NCI-H2227 treated with DMSO at 0.1 percent for 48 hours (cell line): ENCODE data around the gene ENAH.
"Not testable (repeated sequence)": the region's sequence is repeated elsewhere in the genome, so short reads cannot be mapped to it uniquely, and the experiment has no call there.

Source experiments
- DNase-seq: peaks from one replicate; lab custom pipeline; 2025; lab: John Stamatoyannopoulos, UW

Gene ENAH

DNA sequence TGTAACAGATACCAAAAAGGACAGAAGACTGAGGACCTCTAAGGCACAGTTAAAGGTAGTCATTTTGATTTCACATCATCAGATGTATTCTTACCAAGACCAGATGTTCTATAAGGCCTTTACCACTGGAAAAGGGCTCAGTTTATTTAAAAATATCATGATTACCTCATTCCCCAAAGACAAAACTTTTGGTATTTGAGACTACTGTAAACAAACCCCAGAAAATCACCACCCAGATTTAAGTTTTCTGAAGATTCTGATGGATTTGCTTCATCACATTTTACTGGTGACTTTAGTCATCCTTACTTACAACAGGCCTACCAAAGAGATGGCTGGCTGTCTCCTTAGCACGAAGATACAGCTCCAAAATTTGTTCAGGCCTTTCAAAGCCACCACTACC lies 8.3 kb downstream of the ENAH start:
- no peak for DNase-seq

DNA sequence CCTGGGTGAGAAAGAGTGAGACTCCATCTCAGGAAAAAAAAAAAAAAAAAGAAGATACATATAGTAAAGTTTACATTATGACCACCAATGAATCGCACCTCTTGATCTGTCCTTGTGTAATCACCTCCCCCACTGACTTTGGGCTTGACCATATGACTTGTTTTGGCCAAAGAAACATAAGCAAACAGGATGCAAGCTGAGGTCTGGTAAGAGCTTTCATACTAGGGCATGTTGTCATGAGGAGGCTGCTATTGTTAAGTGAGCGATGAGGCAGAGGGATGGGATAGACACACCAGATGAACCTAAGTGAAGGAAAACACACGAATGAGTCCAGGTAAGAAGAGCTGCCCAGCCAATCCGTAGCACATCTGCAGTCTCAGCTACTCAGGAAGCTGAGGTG lies 10.7 kb downstream of the ENAH start:
- DNase-seq: no peak

DNA sequence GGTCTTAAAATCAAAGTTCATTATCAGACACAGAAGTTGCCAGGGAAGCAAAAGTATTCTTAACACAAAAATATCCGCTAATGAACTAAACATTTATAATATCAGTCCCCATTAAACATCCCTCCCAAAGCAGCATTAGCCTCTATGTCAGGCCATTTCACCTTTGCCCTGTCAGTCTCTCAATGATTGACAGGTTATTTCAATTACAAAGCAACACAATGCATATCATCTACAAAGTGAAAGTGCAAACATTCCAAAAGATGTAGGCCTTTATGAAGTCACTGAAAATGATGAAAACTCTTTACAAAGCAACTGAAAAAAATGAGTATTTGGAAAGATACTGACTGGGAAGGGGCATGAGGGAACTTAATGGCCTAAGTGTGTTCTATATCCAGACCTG lies 14.1 kb downstream of the ENAH start:
- DNase-seq: no peak

DNA sequence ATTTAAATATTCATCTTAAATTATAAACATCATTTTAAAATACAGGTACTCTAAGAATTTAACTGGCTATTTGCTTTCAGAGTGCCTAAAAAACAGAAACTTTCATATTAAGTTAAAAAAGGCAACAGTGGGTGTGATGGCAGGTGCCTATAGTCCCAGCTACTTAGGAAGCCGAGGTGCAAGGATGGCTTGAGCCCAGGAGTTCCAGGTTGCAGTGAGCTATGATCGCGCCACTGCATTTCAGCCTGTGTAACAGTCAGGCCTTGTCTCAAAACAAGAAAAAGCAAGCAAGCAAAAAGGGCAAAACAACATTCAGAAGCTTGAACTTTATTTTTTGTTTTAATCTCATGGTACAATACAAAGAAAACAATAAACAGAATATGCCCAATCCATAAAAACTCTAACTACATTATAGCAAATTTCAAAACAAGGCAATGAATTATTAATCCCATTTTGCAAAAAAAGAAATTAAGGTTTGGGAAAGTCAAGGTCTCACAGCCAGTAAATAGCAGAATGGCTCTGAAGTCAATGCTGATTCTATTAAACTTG lies 15.2 kb downstream of the ENAH start:
- DNase-seq: no peak

DNA sequence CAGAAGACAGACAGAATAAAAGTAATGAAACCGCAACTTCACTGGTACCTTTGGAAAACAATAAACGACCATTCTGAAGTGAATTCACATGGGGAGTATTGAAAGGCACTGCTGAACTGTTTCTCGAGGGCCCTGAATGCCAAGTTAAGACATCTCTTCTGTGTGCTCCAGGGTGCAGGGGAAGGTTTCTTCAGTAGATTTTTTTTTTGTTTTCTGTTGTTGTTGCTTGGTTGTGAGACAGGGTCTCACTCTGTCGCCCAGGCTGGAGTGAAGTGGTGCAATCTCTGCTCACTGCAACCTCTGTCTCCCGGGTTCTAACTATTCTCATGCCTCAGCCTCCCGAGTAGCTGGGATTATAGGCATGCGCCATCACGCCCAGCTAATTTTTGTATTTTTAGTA lies 15.9 kb downstream of the ENAH start:
- DNase-seq: not testable (repeated sequence)

DNA sequence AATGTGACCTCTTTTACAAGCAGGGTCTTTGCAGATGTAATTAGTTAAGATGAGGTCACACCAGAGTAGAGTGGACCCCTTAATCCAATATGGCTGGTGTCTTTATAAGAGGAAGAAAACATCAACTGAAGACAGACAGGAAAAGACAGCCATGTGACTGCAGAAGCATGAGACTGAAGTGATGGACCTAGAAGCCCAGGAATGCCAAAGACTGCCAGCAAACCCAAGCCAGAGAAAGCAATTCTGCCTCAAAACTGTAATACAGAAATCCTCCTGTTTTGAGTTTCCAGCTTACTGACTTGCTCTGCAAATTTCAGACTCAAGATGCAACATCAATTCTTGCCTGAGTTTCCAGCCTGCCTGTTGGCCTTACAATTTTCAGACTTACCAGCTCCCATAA lies 17.3 kb downstream of the ENAH start:
- no peak for DNase-seq

DNA sequence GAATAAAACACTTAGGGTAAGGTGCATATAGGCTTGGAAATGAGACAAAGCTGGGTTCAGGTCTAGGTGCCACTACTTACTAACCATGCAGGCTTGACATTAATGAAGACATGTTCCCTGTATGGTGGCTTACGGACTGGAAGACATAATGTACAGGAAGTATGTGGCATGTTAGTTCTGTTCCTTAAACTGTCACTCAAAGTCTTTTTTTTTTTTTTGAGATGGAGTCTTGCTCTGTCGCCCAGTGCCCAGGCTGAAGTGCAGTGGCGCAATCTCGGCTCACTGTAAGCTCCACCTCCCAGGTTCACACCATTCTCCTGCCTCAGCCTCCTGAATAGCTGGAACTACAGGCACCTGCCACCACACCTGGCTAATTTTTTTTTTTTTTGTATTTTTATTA lies 20.1 kb downstream of the ENAH start:
- DNase-seq: not testable (repeated sequence)

DNA sequence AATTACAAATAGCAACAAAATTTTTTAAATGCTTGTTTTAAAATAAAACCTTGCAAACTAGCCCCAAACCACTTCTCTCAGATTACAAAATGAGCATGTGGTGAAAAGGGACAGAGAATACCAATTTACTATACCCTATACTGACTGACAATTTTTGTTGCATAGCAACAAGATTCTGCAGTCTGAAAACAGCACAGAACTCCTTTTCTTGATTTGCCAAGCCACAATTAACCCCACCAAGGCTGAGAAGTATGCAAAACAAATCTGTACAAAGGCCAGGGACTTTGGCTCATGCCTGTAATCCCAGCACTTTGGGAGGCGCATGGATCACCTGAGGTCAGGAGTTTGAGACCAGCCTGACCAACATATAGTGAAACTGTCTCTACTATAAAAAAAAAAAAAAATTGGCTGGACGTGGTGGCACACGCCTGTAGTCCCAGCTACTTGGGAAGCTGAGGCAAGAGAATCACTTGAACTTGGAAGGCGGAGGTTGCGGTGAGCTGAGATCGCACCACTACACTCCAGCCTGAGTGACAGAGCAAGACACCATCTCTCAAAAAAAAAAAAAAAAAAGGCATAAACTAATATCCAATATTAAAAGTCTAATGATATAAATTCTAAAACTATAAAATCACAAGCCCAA lies 21.8 kb downstream of the ENAH start:
- peak; percentile 11 for DNase-seq

DNA sequence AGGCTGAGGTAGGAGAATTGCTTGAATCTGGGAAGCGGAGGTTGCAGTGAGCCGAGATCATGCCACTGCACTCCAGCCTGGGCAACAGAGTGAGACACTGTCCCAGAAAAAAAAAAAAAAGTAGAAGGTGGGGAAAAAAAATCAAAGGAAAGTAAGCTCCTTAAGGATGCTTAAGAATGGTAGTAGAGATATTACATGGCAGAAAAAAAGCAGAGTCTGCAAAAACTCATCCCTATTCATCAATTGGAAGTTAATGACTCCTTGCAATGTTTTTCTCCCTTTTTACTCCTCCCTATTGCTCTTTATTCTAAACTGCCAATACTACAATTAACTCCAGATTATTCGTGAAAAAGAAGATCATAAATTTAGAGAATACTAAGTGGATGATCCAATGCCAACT lies 23.4 kb downstream of the ENAH start:
- DNase-seq: no peak

DNA sequence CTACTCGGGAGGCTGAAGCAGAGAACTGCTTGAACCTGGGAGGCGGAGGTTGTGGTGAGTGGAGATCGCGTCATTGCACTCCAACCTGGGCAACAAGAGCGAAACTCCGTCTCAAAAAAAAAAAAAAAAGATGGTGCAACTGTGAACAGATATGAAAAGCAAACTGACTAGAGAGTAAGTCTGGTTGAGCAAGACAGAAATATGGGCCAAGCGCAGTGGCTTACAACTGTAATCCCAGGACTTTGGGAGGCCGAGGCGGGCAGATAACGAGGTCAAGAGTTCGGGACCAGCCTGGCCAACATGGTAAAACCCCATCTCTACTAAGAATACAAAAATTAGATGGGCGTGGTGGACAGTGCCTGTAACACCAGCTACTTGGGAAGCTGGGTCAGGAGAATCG lies 24.1 kb downstream of the ENAH start:
- not testable (repeated sequence) for DNase-seq

DNA sequence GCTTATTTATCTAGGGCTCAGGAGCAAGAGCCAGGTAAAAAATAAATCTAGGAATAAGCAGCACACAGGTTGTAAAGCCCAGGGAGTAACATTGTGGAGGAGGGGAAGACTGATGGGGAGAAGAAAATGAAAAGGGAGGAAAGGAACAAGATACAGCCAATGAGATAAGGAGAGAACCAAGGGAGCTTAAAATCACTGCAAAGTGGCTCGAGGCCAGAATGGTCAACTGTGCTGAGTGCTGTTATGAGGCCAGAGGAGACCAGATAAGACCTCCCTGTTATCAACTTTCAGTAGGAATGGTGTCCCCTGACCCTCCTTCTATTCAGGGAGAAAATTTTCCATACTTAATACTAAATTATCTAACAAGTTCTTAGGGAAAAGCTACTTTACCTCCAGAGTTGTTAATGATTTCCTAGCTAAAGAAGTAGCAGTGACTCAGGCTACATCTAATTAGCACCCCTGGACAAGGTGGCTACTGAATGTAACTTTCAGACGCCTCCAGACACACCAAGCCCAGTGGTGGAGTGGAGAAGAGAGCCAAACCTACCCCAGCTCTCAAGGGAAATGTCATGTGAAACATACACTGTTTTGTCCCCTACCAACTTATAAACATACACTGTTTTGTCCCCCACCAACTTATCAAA lies 25.5 kb downstream of the ENAH start:
- DNase-seq: no peak

DNA sequence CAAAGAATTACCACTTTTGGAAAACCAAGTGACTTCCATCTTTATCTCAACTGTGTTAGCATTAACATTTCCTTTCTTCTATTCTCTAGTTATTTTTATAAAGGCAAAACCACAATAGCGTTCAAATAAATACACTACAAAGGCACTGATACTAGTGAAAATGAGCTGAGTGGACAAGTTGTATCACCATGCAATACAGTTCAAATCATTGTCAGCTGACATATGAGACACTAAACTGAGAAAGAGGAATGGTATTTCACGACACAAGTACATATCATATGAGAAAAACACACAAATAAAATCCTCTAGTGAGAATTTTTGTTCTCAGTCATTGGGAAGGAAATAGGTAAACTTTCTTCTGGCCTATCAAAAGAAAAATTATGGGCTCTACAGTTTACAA lies 26.2 kb downstream of the ENAH start:
- no peak for DNase-seq

DNA sequence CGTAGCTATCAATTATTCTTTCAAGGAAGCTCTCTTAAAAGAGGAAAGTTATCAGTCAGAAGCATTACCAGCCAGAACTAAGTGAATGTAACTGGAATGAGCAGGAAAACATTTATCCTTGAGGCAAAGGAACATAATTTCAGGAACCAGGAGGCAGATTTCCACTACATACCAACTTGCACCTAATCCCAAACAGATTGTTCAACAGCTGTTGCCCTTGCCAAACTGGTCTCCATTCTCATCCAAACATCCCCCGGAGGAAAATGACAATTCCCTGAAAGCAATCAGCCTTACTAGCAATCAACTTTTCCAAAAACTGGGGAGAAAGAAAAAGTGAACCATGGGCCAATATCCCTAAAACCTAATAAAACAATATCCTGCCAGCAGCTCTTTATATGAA lies 35.0 kb downstream of the ENAH start:
- no peak for DNase-seq

DNA sequence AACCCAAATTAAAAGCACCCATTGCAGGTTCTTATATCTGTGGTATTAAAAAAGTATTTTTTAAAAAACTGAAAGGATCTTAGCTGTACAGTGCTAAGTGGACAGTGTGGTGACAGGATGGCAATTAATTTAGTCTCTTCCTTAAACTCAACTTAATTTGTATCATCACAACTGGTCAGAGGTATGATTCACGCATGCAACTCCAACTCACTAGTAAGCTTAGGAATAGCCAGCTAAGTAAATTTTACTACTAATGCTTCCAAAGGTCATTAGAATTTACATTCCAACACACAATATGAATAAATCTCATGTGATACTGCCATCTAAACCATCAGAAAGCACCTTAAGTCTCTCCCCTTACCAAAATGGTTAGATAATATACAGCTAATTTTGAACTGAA lies 35.4 kb downstream of the ENAH start:
- DNase-seq: no peak

DNA sequence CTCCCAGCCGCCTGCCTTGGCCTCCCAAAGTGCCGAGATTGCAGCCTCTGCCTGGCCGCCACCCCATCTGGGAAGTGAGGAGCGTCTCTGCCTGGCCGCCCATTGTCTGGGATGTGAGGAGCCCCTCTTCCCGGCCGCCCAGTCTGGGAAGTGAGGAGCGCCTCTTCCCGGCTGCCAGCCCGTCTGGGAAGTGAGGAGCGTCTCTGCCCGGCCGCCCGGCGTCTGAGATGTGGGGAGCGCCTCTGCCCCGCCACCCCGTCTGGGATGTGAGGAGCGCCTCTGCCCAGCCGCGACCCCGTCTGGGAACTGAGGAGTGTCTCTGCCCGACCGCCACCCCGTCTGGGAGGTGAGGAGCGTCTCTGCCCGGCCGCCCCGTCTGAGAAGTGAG lies 37.5 kb downstream of the ENAH start:
- not testable (repeated sequence) for DNase-seq

DNA sequence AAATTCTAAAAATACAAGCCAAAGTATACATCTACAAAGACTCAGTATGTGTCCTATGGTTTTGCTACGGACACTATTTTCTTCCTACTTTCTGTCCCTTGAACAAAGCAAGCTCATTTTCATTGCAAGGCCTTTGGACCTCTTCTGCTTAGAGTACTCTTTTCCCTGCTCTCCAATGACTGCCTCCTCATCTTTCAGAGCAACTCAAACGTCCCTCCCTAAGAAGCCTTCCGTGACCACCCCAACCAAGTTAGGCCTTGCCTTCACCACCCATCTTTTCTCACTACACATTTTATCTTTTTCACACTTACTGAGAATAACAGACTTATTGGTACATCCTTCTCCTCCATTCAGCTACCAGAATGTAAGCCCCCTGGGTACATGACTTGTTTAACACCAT lies 39.9 kb downstream of the ENAH start:
- DNase-seq: no peak

DNA sequence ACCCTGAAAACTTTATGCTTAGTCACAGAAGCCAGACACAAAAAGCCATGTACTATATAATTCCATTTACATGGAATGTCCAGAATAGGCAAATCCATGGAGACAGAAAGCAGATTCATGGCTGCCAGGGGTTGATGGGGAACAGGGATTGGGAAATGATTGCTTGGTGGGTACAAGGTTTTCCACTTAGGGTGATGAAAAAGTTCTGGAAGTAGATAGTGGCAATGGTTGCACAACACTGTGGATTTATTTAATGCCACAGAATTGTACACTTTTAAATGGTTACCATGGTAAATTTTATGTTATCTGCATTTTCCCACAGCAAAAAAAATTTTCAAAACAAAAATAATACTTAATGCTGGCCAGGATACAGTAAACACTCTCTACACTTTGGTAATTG lies 40.6 kb downstream of the ENAH start:
- DNase-seq: no peak

DNA sequence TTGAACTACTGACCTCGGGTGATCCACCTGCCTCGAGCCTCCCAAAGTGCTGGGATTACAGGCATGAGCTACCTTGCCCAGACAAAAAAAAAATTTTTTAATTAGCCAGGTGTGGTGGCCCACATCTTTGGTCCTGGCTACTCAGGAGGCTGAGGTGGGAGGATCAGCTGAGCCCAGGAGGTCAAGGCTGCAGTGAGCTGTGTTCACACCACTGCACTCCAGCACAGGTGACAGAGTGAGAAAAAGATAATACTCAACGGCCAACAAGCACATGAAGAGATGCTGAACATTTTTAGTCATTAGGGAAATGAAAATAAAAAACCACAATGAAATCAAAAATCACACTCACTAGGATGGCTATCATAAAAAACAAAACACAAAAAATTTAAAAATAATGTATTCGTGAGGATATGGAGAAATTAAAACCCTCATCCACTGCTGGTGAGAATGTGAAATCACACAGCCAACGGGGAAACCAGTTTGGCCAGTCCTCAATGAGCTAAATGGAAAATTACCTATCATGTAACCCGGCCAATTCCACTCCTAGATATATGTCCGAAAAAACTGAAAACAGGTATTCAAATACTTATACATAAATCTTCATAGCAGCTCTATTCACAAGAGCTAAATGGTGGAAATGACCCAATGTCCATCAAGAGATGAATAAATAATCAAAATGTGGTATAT lies 41.2 kb downstream of the ENAH start:
- DNase-seq: no peak

DNA sequence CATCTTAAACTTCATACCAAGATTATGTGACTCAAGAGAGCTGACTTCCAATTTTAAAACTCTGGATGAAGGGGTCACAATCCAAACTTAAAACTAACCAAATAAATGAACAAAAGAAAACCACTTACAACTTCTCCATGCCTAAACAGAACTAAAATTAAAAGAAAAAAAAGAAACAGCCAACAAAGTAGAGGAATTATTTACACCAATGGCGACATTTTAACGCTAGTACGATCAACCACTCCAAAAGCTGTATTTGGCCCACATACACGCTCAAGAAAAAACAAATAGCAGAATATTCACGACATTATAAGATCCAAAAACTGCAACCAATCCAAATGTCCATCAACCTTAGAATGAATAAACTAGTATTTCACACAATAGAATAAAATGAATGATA lies 42.4 kb downstream of the ENAH start:
- DNase-seq: no peak

DNA sequence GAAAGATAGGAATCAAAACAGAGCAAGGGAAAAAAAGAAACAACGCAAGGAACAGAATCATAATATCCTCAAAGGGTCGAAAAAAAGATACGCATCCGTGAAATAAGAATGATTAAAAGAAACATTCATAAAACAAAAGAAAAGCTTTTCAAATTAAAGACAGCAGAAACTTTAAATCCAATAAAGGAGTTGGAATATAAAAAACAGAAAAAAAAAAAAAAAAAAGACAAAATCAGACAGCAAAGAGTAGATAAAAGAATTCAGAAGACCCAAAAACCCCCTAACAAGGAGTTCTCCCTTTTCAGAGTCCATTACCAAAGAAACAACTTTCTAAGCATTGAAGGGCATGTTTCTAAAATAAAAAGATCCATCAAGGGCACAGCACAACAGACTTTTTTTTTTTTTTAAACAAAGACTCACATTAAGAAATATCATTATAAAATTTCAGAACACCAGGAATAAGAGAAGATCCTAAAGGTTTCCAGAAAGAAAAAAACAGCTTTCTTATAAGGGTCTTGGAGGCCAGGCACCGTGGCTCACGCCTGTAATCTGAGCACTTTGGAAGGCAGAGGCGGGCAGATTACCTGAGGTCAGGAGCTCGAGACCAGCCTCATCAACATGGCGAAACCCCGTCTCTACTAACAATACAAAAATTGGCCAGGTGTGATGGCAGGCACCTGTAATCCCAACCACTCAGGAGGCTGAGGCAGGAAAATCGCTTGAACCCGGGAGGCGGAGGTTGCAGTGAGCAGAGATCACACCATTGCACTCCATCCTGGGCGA lies 44.7 kb downstream of the ENAH start:
- DNase-seq: no peak

DNA sequence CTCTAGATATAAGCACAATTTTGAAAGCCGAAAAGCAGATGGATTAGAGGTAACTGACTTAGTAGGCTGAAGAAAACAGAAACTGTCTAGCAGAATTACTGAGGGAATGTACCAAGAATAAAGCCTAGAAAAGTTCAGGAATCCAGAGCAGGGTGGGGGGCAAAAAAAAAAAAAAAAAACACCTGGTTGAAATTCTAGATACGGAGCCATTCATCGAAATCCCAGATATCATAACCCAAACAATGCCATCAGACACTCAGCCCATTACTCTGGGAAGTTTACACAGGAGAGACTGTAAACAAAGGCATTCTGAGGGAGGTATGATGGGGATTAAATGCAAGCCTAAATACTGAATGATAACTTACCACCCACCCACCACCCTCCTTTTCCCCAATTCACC lies 45.6 kb downstream of the ENAH start:
- no peak for DNase-seq

DNA sequence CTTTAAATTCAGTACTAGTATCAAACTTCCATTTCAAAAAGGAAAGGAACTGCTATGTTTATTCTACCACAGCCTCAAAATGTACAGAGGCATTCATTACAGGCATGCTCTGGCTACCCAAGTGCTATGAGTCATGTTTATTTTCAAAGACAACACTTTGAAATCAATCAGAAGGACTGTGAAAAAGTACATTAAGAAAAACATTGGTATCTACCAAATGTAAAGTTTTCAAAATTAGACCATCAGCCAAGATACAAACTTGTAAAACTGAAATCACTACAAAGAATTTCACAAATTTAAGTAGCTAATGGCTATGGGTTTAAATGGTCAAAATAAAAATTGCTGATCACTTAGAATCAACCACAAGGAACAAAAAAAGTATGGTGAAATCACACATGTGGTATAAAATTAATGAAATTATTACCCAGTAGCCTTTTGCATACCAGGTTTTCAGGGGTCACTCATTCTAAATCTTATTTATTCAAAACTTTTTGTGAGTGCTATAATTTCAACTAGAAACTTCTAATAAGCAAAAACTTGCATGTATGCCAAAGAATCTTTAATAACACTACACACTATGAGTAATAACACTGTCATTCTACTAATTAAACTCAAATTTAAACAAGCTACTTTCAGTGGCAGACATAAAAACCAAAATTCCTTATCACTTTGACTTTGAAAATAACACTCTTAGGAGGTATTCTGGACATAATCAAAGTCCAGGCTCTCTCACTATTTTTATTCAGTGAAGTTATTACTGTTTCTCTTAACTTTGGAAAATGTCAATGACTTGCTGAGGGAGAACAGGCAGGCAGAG lies 49.2 kb downstream of the ENAH start:
- no peak for DNase-seq
